Activated CD4-positive, alpha-beta T cell treated with anti-CD3 and anti-CD28 coated beads, Interleukin-2, amount 50 U/mL, for 4 hours (primary cell): ENCODE data around the gene ANKRD23.
A peak's percentile ranks its signal among the peaks of the same experiment; 100 is the strongest.

Experiments used
- DNase-seq, 2 experiments: peaks; one replicate each; pipeline ENCODE4 v3.0.0-alpha.2; 2020

Gene ANKRD23

GRCh38 chr2:96877042-96877451 is 33.2 kb upstream of the ANKRD23 start:
- DNase-seq, result no peak

GRCh38 chr2:96876269-96877041 is 32.6 kb upstream of the ANKRD23 start:
- no peak for DNase-seq

DNA sequence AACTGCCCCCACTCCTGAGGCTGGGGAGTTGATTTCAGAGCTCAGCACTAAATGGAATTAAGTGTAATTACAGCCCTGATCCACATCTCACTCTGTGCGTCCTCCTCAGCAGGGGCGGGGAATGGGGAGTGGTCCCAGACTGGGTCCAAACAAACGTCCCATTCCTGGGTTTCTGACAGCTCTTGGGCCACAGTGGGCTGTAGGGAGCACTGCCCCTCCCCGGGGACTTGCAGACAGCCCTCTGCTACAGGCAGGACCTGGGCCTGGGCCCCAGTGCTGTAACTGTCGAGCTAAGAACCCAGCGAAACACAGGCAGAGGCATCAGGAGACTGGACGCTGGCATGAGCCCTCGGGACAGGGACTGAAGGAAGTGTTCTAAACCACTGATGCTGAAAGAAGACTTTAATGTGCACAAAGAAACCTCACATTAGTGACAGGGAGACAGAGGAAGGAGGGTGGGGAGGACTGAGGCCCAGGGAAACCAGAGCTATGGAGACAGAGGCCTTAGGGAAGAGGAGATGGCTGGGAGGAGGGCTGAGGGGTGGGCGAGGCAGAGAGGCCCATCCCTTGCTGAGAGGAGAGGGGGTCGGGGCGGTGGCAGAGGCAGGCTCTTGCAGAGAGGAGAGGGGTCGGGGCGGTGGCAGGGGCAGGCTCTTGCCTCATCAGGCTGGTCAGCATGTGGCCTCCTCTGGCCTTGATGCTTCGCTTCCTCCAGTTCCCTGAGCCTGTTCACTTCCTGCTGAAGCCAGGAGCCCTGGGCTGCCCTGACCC is 31.9 kb upstream of the ANKRD23 start:
- DNase-seq, result no peak

DNA sequence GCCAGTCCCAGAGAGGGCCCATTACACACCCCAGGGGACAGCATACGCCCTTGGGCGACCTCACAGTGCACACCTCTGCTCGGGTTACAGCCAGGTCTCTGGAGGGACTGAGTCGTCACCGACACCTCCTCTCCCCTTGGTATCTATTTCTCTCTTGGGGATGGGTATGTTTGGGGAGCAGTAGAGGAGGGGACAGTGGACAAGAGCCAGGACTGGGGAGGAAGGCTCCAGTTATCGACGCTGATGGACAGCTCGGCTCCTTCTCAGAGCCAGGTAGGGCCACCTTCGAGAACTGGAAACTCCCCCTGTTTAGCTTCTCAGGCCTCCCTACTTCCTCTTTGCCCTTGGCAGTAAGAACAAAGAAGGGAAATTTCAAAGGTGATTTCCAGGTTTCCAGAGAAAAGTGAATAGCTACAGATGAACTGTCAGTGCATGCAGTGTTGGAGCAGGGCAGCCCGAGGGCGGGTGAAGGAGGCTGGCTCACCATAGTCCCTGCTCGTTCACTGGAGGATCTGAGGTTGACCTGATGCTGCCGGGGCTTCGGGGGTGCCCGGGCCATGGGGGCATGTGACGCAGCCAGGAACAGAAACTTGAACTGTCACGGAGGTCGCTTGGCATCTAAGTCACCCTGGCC is 30.5 kb upstream of the ANKRD23 start:
- DNase-seq, result no peak

DNA sequence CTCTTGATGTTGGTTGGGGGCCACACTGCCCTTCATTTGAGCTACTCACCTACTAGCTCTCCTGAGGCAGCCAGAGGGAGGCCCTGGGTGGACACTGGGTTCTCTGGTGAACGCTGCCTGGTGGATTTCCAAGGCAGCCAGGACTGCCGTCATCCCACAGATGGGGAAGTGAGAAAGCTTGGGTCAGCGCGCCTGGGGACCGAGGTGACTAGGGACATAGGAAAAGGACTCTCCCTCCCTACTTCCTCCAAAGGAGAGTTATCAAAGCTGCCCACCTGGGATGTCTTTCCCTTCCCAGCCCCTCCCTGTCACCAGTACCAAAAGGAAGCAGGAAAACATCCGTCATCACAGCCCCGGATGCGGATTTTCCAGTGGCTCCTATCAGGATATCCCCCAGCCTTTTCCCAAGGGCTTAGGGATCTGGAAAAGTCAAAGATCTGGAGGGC is 29.9 kb upstream of the ANKRD23 start:
- DNase-seq, result no peak

- no peak for DNase-seq
Measured at GRCh38 chr2:96872591-96873349, 28.9 kb upstream of the ANKRD23 start.

DNA sequence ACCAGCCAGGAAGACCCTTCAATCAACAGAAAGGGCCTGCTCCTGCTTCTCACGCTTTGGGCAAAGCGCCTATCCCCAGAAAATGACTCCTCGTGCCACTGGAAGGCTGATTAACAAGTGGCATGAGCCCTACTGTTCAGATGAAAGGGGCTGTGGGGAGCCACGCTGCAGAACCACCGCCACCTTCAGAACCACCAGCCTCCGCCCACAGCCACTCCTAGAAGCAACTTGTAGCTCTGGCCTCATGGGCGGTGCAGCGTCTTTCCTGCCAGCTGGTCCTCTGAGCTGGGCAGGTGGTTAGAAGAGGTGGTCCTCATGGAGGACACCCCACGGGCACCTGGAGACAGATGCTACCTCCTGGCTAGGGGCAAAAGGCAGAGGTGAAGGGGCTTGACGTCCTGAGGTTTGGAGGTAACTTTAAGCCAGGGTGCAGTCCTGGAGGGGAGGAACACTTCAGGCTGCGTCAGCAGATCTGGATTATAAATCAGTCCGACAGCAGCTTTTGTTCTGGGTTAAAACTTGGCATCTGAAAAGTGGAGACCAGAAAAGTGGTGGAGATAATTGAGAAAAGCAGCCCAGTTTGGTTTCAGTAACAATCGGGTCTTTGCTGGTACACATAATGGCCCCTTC is 26.9 kb upstream of the ANKRD23 start:
- peak; percentile 52 to 54 for DNase-seq

DNA sequence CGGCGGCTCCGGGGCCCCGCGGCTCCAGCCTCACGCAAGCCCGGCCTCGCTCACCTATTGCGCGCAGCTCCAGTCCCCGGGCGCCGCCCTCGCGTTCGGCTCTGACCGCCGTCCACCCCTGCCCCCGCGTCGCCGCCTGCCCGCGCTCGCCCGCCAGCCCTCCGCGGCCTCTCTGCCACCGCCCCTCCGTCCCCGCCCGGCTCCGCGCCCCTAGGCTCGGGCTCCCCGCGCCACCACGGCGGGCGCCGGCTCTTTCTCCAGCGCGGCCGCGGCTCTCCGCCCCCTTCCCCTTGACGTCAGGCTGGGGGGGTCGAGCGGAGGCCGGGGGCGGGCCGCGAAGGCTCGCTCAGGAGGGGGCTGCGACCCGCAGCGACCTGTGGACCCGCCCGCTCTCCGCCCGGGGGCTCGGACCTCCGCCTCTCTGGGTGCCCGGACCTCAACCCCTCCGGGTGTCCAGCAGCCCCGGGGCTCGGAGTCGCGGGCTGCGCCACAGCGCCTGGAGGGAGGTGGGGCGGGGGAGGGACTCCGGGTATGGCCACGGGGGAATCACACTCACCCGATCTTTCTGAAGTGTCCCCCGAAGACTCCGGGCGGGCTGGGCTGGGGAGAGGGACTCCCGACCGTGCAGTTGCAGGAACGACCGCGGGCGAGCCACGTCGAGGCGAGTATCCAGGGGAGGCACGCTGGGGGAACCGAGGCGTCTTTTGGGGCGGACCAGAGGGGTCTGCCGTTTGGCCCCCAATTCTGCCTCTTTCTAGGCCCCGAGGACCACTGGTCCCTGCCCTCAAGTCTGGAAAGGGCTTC is 26.2 kb upstream of the ANKRD23 start, which contains the start of gene SEMA4C:
SEMA4C (minus strand) TSS at position 259 of the 804 bp plus-strand sequence. CDS start 2,194 bp downstream, outside the sequence.
- peak; percentile 44 to 50 for DNase-seq

DNA sequence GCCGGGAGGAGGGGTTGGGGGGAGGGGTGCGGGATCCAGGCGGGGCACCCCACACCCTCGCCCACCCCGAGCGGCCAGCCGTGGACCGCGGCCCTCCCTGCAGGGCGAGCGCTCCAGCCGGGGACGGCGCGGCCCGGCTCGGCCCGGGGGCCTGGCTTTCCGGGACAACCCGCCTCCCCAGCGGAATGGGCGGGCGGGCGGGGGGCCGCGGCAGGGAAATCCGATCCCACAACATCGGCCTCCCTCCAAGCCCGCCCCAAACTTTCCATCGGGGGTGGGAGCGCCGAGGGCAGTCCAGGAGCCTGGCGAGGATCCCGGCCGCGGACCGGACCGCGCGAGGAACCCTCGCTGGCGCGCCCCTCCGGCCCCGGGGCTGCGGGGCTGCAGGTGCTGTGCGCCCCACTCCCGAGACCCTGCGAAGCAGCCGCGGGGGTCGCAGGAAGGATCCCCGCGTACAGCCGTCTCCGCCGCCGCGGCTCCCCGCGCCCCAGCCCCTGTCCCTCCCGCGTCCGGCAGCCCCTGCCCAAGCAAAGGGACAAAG is 25.5 kb upstream of the ANKRD23 start:
- DNase-seq, result no peak

GRCh38 chr2:96868555-96869280 is 24.9 kb upstream of the ANKRD23 start:
- peak; percentile 26 to 35 for DNase-seq

- DNase-seq, result no peak
Measured at GRCh38 chr2:96867756-96868554, 24.1 kb upstream of the ANKRD23 start.

DNA sequence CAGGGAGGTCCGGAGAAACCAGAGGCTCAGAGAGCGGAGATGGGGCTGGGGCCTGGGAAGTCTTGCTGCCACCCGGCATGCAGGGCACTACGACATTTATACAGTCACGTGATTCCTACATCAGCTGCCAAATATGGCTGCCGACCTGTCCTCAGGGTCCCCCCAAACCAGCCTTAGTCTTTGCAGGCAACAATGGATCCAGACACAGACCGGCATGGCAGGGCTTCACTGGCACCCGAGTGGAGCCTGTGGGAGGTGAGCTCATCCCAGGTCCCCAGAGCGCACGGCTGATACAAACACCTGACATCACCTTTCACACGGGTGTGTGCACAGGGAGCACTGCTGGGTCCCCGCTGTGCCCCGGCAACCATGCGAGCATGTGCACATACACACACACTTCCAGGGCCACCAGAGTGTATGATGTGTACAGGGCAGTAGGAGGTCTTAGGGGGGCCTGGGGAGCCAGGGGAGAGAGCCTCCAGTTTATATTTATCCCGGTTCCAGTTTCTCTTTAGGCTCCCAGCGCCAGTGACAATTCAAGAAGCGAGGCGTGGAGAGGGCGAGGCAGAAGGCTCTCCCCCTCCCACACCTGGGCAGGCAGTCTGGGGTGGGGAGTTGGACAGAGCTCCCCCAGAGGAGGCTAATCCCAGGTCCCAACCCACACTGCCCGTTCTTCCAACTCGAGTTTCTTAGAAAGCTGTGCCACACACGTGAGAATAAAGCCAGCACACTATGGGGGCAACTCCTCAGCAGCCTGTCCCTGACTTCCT is 23.4 kb upstream of the ANKRD23 start:
- no peak for DNase-seq

GRCh38 chr2:96866586-96866985 is 22.8 kb upstream of the ANKRD23 start:
- DNase-seq, result no peak

DNA sequence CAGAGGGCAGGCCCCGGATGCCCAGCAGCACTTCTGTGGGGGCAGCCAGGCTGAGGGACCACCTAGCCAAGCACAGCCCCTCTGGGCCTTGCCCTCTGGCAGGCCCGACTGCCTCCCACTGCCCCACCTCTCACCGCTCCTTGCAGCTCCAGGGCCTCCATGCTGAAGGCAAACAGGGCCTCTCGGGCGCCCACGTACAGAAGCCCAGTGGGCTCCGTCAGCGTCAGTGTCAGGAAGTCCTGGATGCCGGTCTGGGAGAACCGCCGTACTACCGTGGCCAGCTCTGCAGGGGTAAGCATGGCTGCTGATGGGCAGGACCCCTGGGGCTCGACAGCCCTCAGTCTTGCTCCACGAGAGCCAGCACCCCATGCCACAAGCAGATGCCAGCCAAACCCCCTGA is 22.3 kb upstream of the ANKRD23 start:
- no peak for DNase-seq

DNA sequence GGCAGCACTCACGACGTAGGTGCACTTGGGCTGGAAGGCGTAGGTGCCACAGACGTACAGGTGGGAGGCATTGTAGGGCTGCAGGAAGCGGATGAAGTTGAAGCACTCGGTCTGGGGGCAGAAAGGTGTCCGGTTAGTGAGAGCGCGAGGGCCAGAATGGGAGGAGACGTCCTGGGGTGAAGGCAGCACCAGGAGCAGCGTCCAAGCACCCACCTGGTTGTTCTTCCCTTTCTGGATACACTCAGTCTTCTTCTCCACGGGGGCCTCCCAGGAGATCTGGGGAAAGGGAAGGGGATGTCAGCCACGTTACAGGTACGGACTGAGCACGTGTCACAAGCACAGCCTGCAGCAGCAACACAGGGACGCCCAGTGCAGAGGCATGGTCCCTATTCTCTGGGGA is 21.8 kb upstream of the ANKRD23 start:
- no peak for DNase-seq

- DNase-seq, result no peak
Measured at GRCh38 chr2:96864343-96865091, 20.7 kb upstream of the ANKRD23 start.

- DNase-seq, result no peak
Measured at GRCh38 chr2:96863575-96864342, 19.9 kb upstream of the ANKRD23 start.
